LNCAP (cell line): Measurements from ENCODE around the gene FREM3.

Experiments
- CTCF ChIP-seq: fragments of 450-650 bp; IDR thresholded peaks from 2 replicates; pipeline ENCODE4 v1.5.1; 2017; ENCODE audit warnings: mild to moderate bottlenecking

Gene FREM3

GRCh38 chr4:143598816-143599215 is 101.7 kb downstream of the FREM3 start:
- no peak for TF ChIP-seq CTCF

GRCh38 chr4:143597276-143597675 is 103.2 kb downstream of the FREM3 start:
- no peak for TF ChIP-seq CTCF

GRCh38 chr4:143587703-143588102 is 112.8 kb downstream of the FREM3 start:
- no peak; the same call in 1 of the 2 replicates for TF ChIP-seq CTCF

GRCh38 chr4:143586080-143586479 is 114.4 kb downstream of the FREM3 start:
- TF ChIP-seq CTCF = no peak

DNA sequence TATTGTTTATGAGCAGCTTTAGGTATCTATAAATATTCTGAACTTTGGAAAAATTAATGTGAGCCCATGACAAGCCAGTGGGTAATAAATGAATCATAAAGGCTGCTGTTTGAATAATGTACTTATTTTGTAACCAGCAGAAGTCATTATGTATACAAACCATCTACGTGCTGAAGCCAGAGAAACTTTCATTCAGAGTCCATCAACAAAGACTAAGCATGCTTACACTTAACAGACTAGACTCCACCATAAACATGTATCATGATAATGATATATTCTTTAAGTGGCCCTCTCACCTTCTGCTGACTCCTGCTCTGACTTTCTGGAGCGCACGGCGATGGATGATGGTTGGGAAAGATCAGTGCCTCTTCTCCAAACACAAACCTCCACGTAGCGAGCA is 114.9 kb downstream of the FREM3 start:
- no peak for TF ChIP-seq CTCF

GRCh38 chr4:143581331-143581946 is 119.0 kb downstream of the FREM3 start:
- TF ChIP-seq CTCF = no peak

DNA sequence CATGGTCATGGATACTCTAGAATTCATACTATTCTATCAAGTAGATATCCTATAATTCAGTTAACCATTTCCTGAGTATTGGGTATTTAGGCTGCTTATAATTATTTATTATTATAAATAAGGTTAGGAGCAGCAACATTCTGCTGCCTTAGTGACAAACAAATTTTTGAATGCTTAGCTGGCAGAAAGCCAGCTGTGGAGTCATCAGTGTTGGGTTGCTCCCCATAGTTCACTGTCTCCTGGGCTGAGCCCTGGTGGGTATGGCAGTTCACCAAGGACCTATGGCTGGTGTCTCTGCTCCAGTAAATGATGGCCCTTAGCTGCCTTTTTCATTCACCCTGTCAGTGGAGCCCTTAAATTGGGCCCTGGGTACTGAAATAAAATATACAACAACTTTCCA is 125.1 kb downstream of the FREM3 start:
- TF ChIP-seq CTCF = no peak

- TF ChIP-seq CTCF = no peak
These were observed 136.0 kb downstream of the FREM3 start for GRCh38 chr4:143564472-143564871.
